GM12875 (cell line): ENCODE data around the gene NAPB.

ENCODE experiments used
- H3K4me3 ChIP-seq: one replicate; pipeline ENCODE4 v1.5.1; 2011; ENCODE audit warnings: low read depth, low read length, control low read depth
- TF ChIP-seq, protein P1 (sequence below): IDR thresholded peaks from 2 replicates; pipeline ENCODE4 v1.5.1; 2011; ENCODE audit warnings: low read depth, mild to moderate bottlenecking, control low read depth, inconsistent platforms, low read length, moderate library complexity, borderline replicate concordance; ENCODE audit not compliant: insufficient read depth

Gene NAPB

DNA sequence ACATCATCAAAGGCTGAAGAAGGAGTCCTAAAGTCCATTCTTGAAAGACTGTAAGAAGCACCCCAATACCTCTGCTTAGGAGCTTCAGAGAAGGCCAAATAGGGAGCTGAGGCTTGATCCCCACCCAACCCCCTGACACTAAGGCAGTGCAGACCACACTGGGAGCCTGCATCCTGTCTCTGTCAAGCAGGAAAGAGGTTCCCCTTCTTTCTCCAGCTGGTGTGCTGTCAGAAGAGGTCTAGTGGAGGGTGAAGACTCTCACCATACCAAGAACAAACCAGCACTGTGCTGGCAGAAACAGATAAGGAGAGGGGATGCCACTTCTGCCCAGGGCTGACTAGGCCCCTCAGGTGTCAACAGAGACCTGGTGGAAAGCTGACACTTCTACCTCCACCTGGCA lies 39.4 kb downstream of the NAPB start:
- TF ChIP-seq, protein P1, sequence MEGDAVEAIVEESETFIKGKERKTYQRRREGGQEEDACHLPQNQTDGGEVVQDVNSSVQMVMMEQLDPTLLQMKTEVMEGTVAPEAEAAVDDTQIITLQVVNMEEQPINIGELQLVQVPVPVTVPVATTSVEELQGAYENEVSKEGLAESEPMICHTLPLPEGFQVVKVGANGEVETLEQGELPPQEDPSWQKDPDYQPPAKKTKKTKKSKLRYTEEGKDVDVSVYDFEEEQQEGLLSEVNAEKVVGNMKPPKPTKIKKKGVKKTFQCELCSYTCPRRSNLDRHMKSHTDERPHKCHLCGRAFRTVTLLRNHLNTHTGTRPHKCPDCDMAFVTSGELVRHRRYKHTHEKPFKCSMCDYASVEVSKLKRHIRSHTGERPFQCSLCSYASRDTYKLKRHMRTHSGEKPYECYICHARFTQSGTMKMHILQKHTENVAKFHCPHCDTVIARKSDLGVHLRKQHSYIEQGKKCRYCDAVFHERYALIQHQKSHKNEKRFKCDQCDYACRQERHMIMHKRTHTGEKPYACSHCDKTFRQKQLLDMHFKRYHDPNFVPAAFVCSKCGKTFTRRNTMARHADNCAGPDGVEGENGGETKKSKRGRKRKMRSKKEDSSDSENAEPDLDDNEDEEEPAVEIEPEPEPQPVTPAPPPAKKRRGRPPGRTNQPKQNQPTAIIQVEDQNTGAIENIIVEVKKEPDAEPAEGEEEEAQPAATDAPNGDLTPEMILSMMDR = no peak
- H3K4me3 ChIP-seq = no peak overlapping the region

DNA sequence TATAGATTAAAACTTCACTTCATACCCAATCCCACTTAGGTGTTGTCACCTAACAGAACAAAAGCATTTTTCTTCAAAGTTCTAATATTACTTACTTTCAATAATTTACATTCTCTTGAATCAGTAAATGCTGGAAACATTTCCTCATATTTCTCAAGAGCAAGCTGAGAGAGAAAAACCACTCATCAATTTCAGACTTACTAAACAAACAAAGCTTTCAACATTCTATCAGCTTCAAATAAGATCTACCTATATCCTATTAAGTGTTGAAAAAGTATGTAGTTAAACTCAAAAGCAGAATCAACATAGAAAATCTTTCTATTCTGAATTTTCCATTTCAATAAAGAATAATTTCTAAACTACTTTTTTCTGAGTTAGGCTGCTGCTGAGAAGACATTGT lies 41.5 kb downstream of the NAPB start:
- H3K4me3 ChIP-seq = no peak overlapping the region
- TF ChIP-seq, protein P1 = no peak

DNA sequence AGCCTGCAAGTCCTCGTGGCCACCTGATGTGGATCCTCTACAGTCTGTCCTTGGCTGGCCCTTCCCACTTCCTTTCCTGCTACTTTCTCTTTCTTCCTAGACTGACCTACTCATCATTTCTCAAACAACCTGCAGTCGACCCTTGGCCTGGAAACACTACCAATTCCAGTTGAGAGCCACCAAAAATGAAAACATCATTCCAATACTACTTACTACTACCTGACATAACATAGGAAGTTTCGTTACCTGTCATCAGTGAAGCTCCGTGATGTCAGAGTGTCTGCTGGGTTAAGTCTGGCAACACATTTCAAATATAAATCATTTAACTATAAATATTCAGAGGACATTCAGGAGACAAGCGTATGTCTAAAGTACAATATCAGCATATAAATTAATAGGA lies 45.5 kb downstream of the NAPB start:
- no peak overlapping the region for H3K4me3 ChIP-seq
- TF ChIP-seq, protein P1 = no peak

DNA sequence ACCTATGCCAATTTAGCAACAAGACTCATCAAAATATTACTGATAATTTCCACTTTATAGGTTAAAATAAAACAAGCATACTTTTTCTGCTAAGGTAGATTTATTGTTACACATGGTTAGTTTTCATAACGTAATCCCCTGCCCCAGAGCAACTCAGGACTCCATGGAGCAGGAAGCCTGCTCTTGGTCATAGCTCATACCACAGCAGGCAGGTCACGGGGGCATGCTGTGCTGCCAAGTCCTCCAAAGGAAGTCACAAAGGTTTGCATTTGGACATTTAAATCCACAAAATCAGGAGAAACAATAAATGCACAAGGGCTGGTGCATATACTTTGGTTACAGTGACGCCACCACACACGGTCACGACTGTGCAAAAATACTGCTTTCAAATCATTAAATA lies 46.8 kb downstream of the NAPB start:
- TF ChIP-seq, protein P1 = no peak

DNA sequence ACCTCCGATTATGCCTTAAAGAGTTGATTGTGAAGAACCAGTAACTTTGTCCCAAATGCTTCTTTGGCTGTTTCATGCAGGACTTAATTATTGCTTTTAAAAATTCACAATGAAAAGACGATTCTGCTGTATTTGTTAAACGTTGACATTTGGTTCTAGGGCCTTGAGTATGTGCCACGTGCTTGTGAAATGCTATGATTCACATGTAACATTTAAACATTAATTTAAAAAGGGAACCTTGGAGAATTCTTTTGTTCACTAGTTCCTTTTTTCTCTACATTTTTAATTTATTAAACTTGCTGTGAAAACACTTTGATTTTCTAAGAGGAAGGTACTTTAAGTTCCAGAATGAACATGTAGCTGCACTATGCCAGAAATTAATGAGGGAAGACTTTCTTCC lies 49.8 kb downstream of the NAPB start:
- TF ChIP-seq, protein P1 = no peak
- H3K4me3 ChIP-seq = no peak overlapping the region

More for the DNA sequence above, 46.8 kb downstream of the NAPB start:
- H3K4me3 ChIP-seq = no peak overlapping the region

DNA sequence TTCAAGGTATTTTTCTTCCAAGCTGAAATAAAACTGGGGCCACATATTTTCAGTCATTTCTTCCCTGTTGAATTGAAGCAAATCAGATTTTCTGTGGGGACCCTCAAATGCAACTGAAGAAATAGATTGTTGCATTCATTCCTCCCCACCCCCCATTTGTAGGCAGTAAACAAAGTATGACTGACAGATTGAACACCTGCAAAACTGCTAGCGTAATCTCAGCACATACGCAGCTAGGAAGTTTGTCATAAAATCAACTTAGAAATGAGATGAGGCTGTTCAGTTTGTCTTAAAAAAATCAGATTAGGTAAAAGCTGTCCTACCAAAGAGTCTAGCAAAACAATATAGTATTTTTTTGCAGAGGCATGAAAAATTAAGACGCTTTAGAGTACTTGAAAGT lies 50.4 kb downstream of the NAPB start:
- no peak overlapping the region for H3K4me3 ChIP-seq
- TF ChIP-seq, protein P1 = no peak

DNA sequence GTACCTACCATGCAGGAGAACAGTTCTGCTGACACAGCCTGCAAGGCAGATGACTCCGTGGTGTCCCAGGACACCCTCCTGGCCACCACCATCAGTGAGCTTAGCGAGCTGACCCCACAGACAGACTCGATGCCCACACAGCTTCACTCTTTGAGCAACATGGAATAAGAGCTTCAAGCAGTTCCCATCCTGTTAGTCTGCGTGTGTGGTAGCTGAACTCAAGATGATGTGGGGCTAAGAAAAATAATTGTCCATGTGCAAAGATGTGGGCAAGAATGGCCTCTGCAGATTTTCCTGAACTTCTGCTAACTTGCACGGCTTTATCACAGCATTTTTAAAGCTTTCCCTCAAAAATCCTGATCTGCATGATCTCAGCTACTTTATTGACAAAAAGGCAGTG lies 51.0 kb downstream of the NAPB start:
- H3K4me3 ChIP-seq = no peak overlapping the region
- TF ChIP-seq, protein P1 = no peak
